GM18858 (cell line): Measurements from ENCODE around the gene TMTC4.
A peak's percentile ranks its signal among the peaks of the same experiment; 100 is the strongest.
"Not testable (repeated sequence)": the region's sequence is repeated elsewhere in the genome, so short reads cannot be mapped to it uniquely, and the experiment has no call there.

ENCODE experiments used
- ATAC-seq: cut with Tn5 transposase; IDR thresholded peaks from one replicate; pipeline ENCODE4 v1.9.1; 2021; ENCODE audit not compliant: unreplicated experiment

TMTC4 gene

GRCh38 chr13:100674572-100674871 lies at the start of gene TMTC4:
TSS of gene TMTC4 (minus strand) at chr13:100674795. CDS start at chr13:100670362, 4,433 bp downstream.
- peak; percentile 28 for ATAC-seq

GRCh38 chr13:100722517-100722916 lies 47.9 kb upstream of the TMTC4 start:
- no peak for ATAC-seq

- ATAC-seq = no peak
Measured at GRCh38 chr13:100721885-100722512, 47.4 kb upstream of the TMTC4 start.

- no peak for ATAC-seq
Measured at GRCh38 chr13:100715604-100716003, 41.0 kb upstream of the TMTC4 start.

GRCh38 chr13:100714478-100714877 lies 39.9 kb upstream of the TMTC4 start:
- no peak for ATAC-seq

GRCh38 chr13:100710176-100710575 lies 35.6 kb upstream of the TMTC4 start:
- ATAC-seq = no peak

- ATAC-seq = no peak
Measured at GRCh38 chr13:100707818-100708740, 33.5 kb upstream of the TMTC4 start.

GRCh38 chr13:100698331-100698730 lies 23.7 kb upstream of the TMTC4 start:
- ATAC-seq = not testable (repeated sequence)

GRCh38 chr13:100695509-100695773 lies 20.8 kb upstream of the TMTC4 start:
- no peak for ATAC-seq

- no peak for ATAC-seq
Measured at GRCh38 chr13:100694722-100695508, 20.3 kb upstream of the TMTC4 start.

- ATAC-seq = no peak
Measured at GRCh38 chr13:100689191-100689590, 14.6 kb upstream of the TMTC4 start.

- no peak for ATAC-seq
Measured at GRCh38 chr13:100680131-100680530, 5.5 kb upstream of the TMTC4 start.

- not testable (repeated sequence) for ATAC-seq
Measured at GRCh38 chr13:100677128-100677527, 2.5 kb upstream of the TMTC4 start.

- ATAC-seq = no peak
Measured at GRCh38 chr13:100675661-100676129, 1.1 kb upstream of the TMTC4 start.

GRCh38 chr13:100674872-100675660 lies 471 bp upstream of the TMTC4 start:
- peak; percentile 93 for ATAC-seq

- ATAC-seq = peak; percentile 30
Measured at GRCh38 chr13:100673713-100674571, 653 bp downstream of the TMTC4 start.

- ATAC-seq = no peak
Measured at GRCh38 chr13:100673376-100673712, 1.3 kb downstream of the TMTC4 start.

GRCh38 chr13:100671389-100672182 lies 3.0 kb downstream of the TMTC4 start:
- no peak for ATAC-seq

GRCh38 chr13:100668408-100668807 lies 6.2 kb downstream of the TMTC4 start:
- ATAC-seq = no peak
